ENCODE measurements around the gene NCOR1.
"Not testable (repeated sequence)": the region's sequence is repeated elsewhere in the genome, so short reads cannot be mapped to it uniquely, and the experiment has no call there.

The NCOR1 gene

GRCh38 chr17:16215273-16215964 lies at the start of gene NCOR1:
Gene NCOR1, minus strand, starts transcription at chr17:16215534. Its CDS starts 20,965 bp downstream, at chr17:16194569.
- peak; percentile 86 for DNase-seq

- no peak for DNase-seq
Measured at GRCh38 chr17:16262201-16262600, 46.9 kb upstream of the NCOR1 start.

DNA sequence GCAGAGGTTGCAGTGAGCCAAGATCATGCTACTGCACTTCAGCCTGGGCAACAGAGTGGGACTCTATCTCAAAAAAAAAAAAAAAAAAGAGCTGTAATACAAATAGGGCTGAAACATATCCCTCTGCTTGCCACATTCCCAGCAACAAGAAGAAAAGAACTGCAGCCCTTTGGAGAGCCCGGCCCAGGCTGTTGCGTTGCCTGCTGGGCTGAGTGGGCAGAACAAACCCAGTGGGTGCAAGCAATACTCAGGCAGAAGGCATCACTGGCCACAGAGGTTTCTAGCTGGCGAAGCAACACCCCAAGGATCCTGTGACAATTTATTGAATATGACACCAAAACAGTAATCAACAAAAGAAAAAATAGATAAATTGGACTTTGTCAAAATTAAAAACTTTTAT lies 45.7 kb upstream of the NCOR1 start:
- DNase-seq, result no peak

- no peak for DNase-seq
Measured at GRCh38 chr17:16259926-16260325, 44.6 kb upstream of the NCOR1 start.

DNA sequence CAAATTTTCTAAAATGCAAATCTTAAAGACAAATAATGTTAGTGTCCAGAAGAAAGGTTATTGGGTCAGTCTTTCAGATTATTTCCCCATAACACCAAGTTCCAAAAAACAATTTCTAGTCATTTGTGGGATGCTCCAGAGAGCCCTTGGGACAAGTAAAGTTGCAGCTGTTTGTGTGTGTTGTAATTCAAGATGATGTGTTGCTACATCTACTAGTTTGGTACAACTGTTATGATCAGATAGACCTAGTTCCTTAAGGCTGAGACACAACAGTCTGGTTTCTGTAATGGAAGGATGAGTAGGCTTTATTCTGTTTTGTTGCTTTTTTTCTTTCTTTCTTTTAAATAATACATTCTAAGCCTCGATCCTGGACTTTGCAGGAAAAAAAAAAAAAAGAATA lies 43.6 kb upstream of the NCOR1 start:
- DNase-seq, result no peak

- no peak for DNase-seq
Measured at GRCh38 chr17:16255481-16255921, 40.2 kb upstream of the NCOR1 start.

GRCh38 chr17:16254773-16255400 lies 39.6 kb upstream of the NCOR1 start:
- DNase-seq, result no peak

DNA sequence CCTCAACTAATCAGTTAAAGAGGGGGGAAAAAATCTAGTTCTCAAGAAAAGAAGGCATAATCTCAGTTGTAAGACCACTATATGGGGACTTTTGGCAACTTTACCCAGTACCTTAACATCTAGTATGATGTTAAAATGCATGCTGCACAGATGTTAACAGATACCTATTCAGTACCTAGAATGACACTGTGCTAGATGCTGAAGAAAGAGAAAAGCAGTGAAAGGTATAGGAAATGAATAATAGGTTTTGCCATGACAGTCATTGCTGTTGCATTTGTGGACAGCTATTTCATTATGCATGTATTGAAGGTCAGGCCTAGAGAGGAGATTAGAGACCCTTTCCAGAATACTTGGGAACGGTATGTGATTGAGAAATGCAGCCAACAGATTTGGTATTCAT lies 36.2 kb upstream of the NCOR1 start:
- DNase-seq, result no peak

DNA sequence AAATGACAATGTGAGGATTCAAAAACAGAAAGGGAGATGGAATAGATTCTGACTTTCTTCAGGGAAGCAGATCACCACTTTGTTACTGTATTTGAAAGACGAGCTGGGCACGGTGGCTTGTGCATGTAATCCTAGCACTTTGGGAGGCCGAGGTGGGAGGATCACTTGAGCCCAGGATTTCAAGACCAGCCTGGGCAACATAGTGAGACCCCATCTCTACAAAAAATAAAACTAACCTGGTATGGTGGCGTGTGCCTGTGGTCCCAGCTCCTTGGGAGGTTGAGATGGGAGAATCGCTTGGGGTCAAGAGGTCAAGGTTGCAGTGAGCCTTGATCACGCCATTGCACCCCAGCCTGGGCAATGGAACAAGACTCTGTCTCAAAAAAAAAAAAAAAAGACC lies 35.7 kb upstream of the NCOR1 start:
- DNase-seq, result no peak

- DNase-seq, result no peak
Measured at GRCh38 chr17:16250635-16251034, 35.3 kb upstream of the NCOR1 start.

GRCh38 chr17:16247586-16247984 lies 32.3 kb upstream of the NCOR1 start:
- no peak for DNase-seq

- DNase-seq, result no peak
Measured at GRCh38 chr17:16243801-16244567, 28.6 kb upstream of the NCOR1 start.

- no peak for DNase-seq
Measured at GRCh38 chr17:16243385-16243784, 28.1 kb upstream of the NCOR1 start.

DNA sequence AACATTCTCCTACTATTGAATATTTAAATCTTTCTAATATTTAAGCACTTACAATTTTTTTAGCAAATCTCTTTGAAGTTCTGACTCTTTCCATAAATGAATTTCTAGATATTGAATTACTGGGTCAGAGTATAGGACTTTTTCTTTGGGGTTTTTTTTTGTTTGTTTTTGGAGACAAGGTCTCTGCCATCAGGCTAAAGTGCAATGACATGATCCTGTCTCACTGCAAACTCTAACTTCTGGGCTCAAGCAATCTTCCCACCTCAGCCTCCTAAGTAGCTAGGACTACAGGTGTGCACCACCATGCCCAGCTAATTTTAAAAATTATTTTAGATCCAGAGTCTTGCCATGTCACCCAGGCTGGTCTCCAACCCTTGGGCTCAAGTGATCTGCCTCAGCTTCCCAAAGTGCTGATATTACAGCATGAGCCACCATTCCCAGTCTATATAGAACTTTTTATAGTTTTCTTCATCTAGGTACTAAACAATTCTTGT lies 26.6 kb upstream of the NCOR1 start:
- DNase-seq, result no peak

GRCh38 chr17:16239931-16240330 lies 24.6 kb upstream of the NCOR1 start:
- DNase-seq, result no peak

DNA sequence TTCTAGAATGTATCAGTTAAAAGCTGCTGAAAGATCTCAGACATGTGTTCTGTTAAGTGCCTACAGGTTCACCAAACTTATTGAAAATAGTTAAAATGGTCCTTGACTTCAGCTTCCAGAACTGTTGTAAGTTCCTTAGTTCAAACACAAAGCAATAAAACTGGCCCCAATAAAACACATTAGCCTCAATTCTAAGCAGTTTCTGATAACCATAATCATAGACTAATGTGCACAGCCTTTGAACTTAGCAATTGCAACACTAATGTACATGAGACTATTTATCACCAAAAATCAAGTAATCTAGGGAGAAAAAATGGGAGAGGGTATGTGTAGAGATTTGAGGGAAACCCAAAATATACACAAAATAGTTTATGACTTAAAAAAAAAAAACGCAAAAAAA lies 17.1 kb upstream of the NCOR1 start:
- DNase-seq, result no peak

GRCh38 chr17:16229912-16230561 lies 14.7 kb upstream of the NCOR1 start:
- DNase-seq, result not testable (repeated sequence)

DNA sequence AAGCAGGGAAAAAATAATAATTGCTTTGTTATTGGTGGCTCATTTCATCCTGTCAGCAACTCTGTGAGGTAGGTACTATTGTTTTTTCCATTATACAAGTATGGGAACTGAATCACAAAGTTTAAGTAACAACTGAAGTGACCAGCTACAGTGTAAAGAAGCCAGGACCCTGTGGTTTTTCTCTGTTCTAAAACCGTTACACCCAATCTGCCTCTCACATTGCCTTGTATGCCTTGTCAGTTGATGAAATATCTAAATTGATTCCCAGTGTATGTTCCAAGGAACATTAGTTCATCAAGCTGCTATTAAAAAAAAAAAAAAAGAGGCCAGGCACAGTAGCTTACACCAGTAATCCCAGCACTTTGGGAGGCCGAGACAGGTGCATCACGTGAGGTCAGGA lies 7.1 kb upstream of the NCOR1 start:
- no peak for DNase-seq

DNA sequence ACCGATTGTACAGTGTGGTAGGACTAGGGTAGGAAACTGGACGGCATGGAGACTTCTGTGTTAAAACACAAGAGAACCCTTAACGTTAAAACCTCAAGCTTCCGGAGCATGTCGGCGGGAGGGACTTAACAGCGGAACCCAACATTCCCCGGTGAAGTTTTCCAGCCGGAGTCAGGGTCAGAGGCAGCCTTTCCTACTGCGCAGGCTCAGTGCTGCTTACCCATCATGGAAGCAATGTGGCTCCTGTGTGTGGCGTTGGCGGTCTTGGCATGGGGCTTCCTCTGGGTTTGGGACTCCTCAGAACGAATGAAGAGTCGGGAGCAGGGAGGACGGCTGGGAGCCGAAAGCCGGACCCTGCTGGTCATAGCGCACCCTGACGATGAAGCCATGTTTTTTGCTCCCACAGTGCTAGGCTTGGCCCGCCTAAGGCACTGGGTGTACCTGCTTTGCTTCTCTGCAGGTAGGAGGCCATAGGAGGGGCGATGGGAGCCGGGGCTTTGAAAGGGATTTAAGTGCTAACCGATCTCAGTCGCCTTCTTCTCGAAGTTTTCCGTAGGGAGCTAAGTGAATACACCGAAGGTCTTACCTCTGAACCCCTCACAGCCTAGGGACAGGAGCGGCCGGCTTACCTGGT lies 1.8 kb upstream of the NCOR1 start, which contains the start of gene PIGL:
Gene PIGL (plus strand): TSS at position 209 of the 634 bp plus-strand sequence. CDS start 17 bp downstream, at position 226.
- peak; percentile 81 for DNase-seq

DNA sequence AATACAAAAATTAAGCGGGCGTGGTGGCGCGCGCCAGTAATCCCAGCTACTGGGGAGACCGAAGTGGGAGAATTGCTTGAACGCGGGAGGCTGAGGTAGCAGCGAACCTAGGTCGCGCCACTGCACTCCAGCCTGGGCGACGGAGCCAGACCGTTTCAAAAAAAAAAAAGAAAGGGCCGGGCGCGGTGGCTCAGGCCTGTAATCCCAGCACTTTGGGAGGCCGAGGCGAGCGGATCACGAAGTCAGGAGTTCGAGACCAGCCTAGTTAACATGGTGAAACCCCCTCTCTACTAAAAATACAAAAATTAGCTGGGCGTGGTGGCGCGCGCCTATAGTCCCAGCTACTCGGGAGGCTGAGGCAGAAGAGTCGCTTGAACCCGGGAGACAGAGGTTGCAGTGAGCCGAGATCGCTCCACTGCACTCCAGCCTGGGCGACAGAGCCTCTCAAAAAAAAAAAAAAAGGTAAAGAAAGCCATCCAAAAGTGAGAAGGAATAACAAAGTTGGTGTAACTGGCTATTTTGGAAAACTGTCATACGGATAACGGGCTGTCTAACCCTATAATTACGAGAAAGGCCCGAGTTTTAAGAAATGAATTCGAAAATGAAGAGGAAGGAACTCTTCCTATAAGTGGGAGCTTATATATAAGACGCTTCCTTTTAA lies 1.1 kb upstream of the NCOR1 start:
- DNase-seq, result not testable (repeated sequence)

GRCh38 chr17:16215965-16216316 lies 607 bp upstream of the NCOR1 start:
- peak; percentile 5 for DNase-seq

DNA sequence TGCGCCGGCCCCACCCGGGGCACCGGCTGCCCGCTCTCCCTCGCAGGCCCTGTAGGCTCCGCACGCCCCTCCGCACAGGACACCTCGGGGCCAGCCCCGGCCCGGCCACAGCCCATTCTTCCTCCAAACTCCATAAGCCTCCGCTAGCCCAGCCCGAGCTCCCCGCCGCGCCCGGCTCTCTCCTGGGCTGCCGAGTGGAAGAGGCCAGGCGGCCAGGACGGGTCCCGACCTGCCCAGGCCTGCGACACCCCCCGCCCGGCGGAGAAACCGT lies 397 bp downstream of the NCOR1 start:
- DNase-seq, result peak; percentile 18

Data from activated CD4-positive, alpha-beta T cell treated with anti-CD3 and anti-CD28 coated beads, Interleukin-2, amount 50 U/mL, for 1 hour (primary cell).